Erythroblast (primary cell): ENCODE measurements around the gene FBXO46.

Experiments
- DNase-seq, 2 experiments: peaks; one replicate each; lab custom pipeline; 2025; lab: John Stamatoyannopoulos, UW
- GATA1 ChIP-seq: IDR thresholded peaks from 2 replicates; pipeline ENCODE4 v1.6.1; 2011; ENCODE audit warnings: low read depth, mild to moderate bottlenecking, control low read depth, low read length, moderate library complexity
- POLR2A ChIP-seq: IDR thresholded peaks from 2 replicates; pipeline ENCODE4 v1.6.1; 2011; ENCODE audit warnings: mild to moderate bottlenecking, low read length

FBXO46 gene

DNA sequence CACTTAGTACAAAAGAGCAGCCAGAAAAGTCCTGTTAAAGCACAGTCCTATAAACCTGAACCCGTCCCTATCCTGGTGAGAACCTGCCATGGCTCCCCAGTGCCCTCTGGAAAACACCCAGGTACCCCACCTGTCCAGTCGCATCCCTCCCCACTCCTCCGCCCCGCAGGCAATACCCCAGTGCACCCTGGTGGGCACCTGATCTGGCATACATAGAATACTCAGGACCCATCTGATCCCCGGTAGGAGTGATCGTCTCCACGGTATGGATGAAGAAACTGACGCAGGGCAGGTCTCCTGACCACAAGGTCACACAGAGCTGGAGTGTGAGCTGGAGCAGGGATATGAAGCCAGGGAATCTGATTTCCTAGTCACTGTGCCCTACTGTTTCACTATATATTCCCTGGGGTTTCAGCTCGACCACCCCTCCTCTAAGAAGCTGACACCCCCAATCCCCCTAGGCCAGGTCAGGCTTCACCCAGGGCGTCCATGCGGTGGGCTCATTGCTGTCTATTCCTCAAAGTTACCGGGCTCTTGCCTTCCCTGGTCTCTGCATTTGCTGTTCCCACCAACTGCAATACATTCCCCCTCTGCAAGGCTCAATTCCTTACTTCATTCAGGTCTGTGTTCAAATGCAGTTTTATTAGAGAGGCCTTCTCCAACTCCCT is 12.6 kb downstream of the FBXO46 start:
- no peak for DNase-seq
- TF ChIP-seq GATA1: no peak
- no peak for TF ChIP-seq POLR2A

DNA sequence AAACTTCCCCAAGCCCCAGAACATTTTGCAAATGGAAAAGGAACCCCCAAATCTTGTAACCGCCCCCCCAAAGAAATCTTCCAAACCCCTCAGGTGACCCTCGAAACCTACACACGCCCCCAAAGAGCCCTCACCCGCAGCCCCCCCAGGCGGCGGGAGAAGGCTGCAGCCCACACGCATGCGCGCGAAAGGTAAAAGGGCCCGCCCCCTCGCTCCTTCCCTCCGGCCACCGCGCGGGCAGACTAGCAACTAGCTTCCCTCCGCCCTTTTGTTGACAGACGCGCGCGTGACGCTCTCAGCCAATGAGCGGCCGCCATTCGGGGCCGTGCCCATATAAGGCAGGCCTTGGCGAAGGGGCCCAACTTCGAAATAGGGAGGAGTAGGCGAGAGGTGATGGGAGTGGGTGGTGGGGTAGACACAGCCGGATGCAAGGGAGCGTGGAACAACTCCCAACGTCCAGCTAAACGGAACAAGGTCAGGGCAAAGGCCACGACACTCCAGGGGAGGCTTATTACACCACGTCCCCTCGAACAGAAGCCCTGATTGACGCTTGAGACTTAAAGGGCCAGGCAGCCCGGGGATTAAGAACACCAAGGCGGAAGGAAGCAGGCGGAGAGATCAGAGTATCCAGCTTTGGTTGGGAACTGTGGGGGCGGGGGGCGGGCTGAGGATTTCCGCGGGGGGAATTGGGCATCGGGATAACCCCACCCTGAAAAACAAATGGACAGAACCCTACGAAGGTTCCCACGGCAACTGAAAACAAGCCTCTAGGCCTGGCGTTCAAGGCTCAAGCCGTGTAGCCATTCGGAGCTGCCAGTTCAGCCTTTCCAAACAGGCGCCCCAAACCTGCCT is 13.3 kb downstream of the FBXO46 start:
- peak; percentile 99 for DNase-seq
- TF ChIP-seq POLR2A (peak; percentile 87), GATA1 (no peak)

DNA sequence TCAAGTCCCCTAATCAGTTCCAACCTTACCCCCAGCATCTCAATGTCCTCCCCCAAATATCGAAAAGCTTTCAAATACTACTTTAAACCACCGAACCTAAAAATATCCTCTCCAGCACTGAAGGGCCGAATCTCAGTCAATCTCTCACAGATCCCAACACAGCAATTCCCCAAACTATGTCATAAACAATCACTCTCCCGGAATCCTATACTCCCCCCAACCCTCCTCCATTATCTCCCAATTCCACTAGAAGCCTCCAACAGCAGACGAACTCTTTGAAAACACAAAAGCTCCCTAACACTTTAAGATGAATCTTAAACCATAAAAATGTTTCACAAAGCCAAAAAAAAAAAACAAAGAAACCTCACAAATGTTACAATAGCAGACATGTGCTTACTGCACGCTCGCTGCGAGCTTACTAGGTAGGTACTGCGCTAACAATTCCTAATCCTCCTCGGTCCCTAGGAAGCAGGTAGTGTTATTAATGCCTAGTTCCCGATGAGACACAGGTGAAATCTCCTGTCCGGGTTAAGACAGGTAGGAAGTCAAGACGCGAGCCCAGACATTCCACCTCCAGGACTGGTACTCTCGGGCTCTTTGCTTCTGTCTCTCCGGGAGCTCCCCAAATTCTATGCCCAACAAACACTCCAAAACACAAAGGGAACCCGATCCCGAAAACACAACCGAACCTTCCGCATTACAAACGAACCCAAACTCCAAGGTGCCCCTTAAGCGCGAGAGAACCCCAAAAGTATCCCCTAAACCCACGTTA is 14.2 kb downstream of the FBXO46 start:
- TF ChIP-seq POLR2A: no peak
- TF ChIP-seq GATA1: no peak
- DNase-seq: peak; percentile 52 to 74

DNA sequence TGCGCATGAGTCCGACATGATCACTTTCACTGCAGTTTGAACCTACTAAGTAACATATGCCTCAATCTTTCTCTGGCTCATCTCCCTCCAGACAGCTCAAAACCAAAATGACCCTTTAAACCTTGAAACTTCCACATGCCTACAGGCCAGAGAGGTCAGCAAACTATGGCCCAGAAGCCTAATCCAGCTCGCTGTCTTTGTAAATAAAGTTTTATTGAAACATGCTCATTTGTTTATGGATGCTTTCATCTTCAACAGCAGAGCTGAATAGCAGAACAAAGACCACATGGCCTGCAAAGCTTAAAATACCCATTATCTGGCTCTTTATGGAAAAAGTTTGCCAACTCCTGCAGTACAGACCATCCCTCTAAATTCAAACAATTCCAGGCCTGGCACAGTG is 15.6 kb downstream of the FBXO46 start:
- no peak for DNase-seq
- TF ChIP-seq GATA1 (no peak), POLR2A (no peak)

DNA sequence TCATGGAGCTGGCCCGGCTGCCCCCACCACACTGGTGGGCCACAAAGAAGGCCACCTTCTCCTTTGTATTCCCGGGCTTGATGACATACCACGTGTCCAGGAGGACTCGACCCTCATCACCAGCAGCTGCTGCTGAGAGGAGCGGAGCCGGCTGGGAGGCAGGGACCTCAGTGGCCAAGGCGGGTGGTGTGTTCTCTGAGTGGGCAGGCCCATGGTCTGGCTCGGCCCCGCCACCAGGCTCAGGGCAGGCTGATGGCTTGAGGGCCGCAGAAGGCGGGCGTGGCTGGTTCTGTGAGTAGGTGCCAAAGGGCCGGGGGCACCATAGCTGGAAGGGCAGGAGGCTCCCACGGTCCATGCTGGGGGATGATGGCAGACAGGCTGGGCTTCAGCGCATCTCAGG is 17.6 kb downstream of the FBXO46 start:
- TF ChIP-seq POLR2A (no peak), GATA1 (no peak)
- no peak for DNase-seq

DNA sequence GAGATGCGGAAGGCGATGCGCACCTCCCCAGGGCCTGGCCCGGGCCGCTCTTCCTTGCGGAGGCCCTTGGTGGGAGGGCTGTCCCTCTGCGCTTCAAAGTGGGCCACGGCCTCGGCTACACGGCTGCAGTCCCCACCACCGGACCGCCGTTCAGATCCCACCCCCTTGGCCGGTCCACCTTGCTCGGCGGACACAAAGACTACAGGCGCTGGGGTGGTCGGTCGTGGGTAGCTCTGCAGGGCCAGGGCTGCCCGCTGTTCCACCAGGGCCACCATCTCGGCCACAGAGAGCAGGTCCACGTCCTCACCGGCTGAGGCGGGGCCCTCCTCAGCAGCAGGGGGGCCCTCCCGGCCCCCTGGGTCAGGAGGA is 18.0 kb downstream of the FBXO46 start:
- TF ChIP-seq GATA1 (no peak), POLR2A (no peak)
- no peak for DNase-seq

DNA sequence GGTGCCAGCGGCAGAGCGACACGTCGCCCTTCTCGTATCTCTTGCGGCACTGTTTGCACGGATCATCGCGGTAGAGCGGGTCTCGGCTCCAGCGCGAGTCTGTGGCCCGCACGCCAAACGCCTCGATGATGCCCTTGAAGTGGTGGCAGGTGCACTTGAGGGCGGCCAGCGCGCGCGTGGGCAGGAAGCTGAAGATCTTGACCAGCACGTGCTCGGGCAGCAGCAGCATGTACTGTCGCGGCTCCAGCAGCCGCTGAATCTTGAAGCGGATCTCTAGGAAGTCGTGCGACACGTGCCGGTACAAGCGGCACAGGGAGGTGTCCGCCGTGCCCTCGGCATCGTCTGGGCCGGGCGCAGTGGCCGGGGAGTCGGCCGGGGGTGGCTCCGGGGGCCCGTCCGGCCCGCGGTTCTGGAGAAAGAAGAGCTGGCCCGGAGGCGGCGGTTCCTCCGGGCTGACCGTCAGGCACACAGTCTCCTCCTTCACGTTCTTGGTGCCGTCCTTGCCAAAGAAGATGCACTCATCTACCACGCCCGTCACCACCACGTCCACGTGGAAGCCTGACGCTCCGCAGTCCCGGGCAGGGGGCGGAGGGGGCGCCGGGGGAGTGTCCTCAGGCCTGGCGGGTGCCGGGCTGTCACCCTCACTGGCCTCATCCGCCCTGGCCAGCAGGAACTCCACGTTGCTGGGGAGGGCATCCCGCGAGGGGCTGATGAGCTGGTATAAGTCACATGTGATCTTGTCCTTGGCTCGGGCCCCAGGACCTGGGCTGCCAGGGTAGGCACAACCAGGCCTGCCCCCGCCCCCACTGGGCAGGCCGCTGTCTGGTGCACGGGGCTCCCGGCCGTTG is 18.6 kb downstream of the FBXO46 start:
- DNase-seq: no peak
- TF ChIP-seq POLR2A: no peak
- no peak for TF ChIP-seq GATA1

DNA sequence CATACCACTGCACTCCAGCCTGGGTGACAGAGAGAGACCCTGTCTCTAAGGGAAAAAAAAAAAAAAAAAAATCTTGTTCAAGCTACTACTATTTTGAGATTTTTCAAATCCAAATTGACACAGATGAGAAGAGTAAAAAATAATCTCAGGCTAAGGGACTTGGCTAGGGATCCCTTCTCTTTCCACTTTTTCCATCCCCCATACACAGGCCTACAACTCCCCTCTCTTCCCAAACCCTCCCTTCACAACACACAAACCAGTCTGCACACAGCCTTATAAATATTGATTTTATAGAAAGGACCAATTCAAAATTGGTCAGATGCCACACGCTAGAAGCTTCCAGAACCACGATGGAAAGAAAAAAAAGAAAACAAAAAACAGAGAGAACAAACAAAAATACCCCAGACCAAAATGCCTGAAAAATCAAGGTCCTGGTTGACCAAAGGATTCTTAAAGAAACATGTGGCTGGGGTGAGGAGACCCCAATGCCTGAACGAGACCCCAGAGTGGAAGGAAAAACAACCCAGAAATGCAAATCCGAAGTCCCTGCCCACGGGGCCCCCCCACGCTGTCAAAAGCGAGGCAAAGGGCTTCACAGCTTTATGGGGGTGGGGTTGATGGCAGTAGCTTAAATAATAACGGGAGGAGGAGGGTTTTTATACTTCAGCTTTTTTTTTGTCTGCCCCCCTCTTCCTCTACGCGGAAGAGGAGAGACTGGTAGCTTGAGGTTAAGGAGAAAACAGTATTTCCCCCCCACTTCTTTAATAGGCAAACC is 20.2 kb downstream of the FBXO46 start:
- TF ChIP-seq POLR2A (no peak), GATA1 (no peak)
- no peak for DNase-seq

DNA sequence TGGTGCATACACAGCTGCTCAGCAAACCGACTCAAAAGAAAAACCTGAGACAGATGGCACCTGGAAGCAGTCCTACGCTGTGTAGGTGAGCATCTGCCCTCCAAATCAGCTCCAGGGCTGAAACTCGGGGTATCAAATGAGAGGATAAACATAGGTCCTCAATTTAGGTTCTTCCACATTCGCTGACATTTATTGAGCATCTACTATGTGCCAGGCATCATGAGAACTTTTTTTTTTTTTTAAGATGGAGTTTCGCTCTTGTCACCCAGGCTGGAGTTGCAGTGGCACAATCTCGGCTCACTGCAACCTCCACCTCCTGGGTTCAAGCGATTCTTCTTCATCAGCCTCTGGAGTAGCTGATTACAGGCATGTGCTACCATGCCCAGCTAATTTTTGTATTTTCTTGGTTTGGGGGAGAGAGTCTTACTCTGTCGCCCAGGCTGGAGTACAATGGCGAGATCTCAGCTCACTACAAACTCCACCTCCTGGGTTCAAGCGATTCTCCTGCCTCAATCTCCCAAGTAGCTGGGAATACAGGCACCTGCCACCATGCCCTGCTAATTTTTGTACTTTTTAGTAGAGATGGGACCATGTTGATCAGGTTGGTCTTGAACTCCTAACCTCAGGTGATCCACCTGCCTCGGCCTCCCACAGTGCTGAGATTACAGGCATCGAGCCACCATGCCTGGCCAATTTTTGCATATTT is 24.8 kb downstream of the FBXO46 start:
- TF ChIP-seq GATA1 (no peak), POLR2A (no peak)

DNA sequence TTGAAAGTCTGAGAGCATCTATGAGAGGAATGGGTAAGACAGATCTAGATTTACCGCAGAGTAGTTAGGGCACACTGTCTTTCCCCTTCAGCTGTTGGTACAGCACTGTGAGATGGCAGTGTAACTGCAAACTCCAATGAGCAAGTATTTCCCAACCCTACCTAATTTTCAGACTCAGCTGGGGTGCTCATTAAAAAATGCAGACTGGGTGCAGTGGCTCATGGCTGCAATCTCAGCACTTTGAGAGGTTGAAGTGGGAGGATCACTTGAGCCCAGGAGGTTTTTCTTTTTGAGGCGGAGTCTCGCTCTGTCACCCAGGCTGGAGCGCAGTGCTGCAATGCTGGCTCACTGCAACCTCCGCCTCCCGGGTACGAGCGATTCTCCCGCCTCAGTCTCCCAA is 25.6 kb downstream of the FBXO46 start:
- TF ChIP-seq GATA1 (no peak), POLR2A (no peak)
- no peak for DNase-seq

More for the DNA sequence above, 24.8 kb downstream of the FBXO46 start:
- DNase-seq: no peak

DNA sequence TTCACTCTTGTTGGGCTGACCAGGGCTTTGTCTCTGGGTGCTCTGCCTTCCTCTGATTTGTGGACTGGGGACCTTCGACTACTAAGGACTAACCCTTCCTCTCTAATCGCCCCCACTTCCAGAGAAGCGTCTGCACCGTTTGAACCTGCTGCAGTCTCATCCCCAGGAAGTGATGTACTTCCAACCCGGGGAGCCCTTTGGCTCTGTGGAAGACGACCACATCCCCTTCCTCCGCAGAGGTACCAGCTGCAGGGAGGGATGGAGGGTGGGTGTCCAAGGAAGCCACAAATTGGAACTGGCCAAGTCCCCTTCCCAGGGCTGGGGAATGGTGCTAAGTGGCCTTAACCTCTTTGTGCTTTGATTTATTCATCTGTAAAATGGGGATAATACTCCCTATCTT is 29.0 kb downstream of the FBXO46 start:
- TF ChIP-seq POLR2A (no peak), GATA1 (no peak)
- no peak for DNase-seq

DNA sequence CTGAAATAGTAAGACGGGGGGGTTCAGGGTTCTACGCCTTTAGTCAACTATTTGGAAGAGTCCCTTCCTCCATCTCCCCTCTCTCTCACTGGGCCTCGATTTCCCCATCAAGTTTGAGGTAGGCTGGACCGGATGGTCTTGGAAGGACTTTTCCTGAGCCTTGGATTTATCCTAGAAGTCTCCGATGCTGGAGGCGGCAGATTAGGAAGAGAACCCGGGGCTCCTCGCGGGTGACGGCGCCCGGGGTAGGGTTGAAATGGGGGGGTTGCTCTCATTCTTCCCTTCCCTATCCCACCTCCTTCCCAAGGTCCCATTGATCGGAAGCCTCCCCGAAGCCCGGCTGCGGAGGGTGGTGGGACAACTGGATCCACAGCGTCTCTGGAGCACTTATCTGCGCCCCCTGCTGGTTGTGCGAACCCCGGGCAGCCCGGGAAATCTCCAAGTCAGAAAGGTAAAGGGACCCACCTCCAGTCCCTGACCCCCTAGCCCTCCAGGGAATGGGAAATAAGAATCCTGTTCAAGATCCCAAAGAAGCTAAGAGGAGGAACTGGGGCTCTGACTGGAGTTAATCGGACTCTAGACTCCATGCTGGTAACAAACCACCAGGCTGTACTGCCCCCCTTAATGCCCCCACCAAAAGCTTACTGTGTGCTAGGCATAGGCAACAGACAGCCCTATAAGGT is 37.4 kb downstream of the FBXO46 start:
- peak; percentile 71 to 85 for DNase-seq
- TF ChIP-seq POLR2A: no peak
- no peak for TF ChIP-seq GATA1
